ENCODE measurements around the gene NAT8. TPM values are rescaled to one million over a fixed set of nuclear protein-coding genes. Genes with fewer than 3 reads are reported as not detected.
"Not testable (repeated sequence)": the region's sequence is repeated elsewhere in the genome, so short reads cannot be mapped to it uniquely, and the experiment has no call there.

Gene NAT8
- total RNA-seq, 1 experiment from 2014 or later, result not detected

- H3K4me1 ChIP-seq (ENCODE audit: control insufficient read depth, insufficient read depth, low read length); CTCF ChIA-PET; POLR2A ChIA-PET; H3K27ac ChIP-seq (ENCODE audit: low read length); H3K9me3 ChIP-seq (ENCODE audit: control insufficient read depth, insufficient read depth, low read depth, low read length); DNase-seq (ENCODE audit: low read depth, low spot score); BruUV-seq (replicated peaks); H3K27me3 ChIP-seq (ENCODE audit: control insufficient read depth, insufficient read depth, low read length); H3K4me3 ChIP-seq (ENCODE audit: low read depth in 2 of 2, low read length in 2 of 2); H3K36me3 ChIP-seq (ENCODE audit: control insufficient read depth, insufficient read depth, low read length); intact Hi-C loops (cut with micrococcal nuclease; ENCODE audit: unreplicated experiment); in situ Hi-C loops (cut with HindIII; ENCODE audit: low pct_unique_long_range_greater_than_20kb, low sequenced_read_pairs): not testable (repeated sequence)
- peak; percentile 82 for ATAC-seq
- peak; percentile 26; the same call in 1 of the 2 replicates for TF ChIP-seq CTCF (IDR thresholded peaks at IDR 0.05)
These were observed 17.6 kb downstream of the NAT8 start for GRCh38 chr2:73624625-73625024.

GRCh38 chr2:73624036-73624435 is 18.2 kb downstream of the NAT8 start:
- BruUV-seq (replicated peaks); in situ Hi-C loops (cut with HindIII; ENCODE audit: low pct_unique_long_range_greater_than_20kb, low sequenced_read_pairs); intact Hi-C loops (cut with micrococcal nuclease; ENCODE audit: unreplicated experiment); H3K36me3 ChIP-seq (ENCODE audit: control insufficient read depth, insufficient read depth, low read length); H3K27me3 ChIP-seq (ENCODE audit: control insufficient read depth, insufficient read depth, low read length); DNase-seq (ENCODE audit: low read depth, low spot score); CTCF ChIA-PET; H3K9me3 ChIP-seq (ENCODE audit: control insufficient read depth, insufficient read depth, low read depth, low read length); H3K27ac ChIP-seq (ENCODE audit: low read length); H3K4me3 ChIP-seq (ENCODE audit: low read depth in 2 of 2, low read length in 2 of 2); H3K4me1 ChIP-seq (ENCODE audit: control insufficient read depth, insufficient read depth, low read length); POLR2A ChIA-PET; ATAC-seq: not testable (repeated sequence)

GRCh38 chr2:73619925-73620324 is 22.3 kb downstream of the NAT8 start:
- H3K4me3 ChIP-seq (ENCODE audit: low read depth in 2 of 2, low read length in 2 of 2); H3K36me3 ChIP-seq (ENCODE audit: control insufficient read depth, insufficient read depth, low read length); POLR2A ChIA-PET; H3K27me3 ChIP-seq (ENCODE audit: control insufficient read depth, insufficient read depth, low read length); ATAC-seq; BruUV-seq (replicated peaks); in situ Hi-C loops (cut with HindIII; ENCODE audit: low pct_unique_long_range_greater_than_20kb, low sequenced_read_pairs); H3K9me3 ChIP-seq (ENCODE audit: control insufficient read depth, insufficient read depth, low read depth, low read length); intact Hi-C loops (cut with micrococcal nuclease; ENCODE audit: unreplicated experiment); H3K27ac ChIP-seq (ENCODE audit: low read length); DNase-seq (ENCODE audit: low read depth, low spot score); H3K4me1 ChIP-seq (ENCODE audit: control insufficient read depth, insufficient read depth, low read length): not testable (repeated sequence)
- peak; percentile 46 for TF ChIP-seq CTCF (IDR thresholded peaks at IDR 0.05)
- CTCF ChIA-PET, result interaction anchor here (0.7 kb wide), 1 partner anchor 14 kb away, joined by 3 read pairs; no protein-coding TSS in a partner anchor

GRCh38 chr2:73614997-73615396 is 27.2 kb downstream of the NAT8 start:
- H3K4me1 ChIP-seq (ENCODE audit: control insufficient read depth, insufficient read depth, low read length), result no peaks in the 10 kb centered on the region
- no peak overlapping the region for H3K27ac ChIP-seq (ENCODE audit: low read length)
- intact Hi-C loops (cut with micrococcal nuclease; ENCODE audit: unreplicated experiment) (no loop called here), in situ Hi-C loops (cut with HindIII; ENCODE audit: low pct_unique_long_range_greater_than_20kb, low sequenced_read_pairs) (no loop called here)
- CTCF ChIA-PET, result no interaction called here
- no peaks in the 10 kb centered on the region for H3K27me3 ChIP-seq (ENCODE audit: control insufficient read depth, insufficient read depth, low read length)
- no peak overlapping the region for H3K4me3 ChIP-seq (ENCODE audit: low read depth in 2 of 2, low read length in 2 of 2)
- POLR2A ChIA-PET, result no interaction called here
- BruUV-seq (replicated peaks), result no TSS peak
- H3K36me3 ChIP-seq (ENCODE audit: control insufficient read depth, insufficient read depth, low read length), result no peaks in the 10 kb centered on the region
- TF ChIP-seq TCF7L2 (IDR thresholded peaks at IDR 0.05; ENCODE audit: low read depth, low read length), result no peak
- no peak for TF ChIP-seq SIN3A (IDR thresholded peaks at IDR 0.05; ENCODE audit: borderline replicate concordance, insufficient read depth, low read depth, low read length)
- TF ChIP-seq REST (IDR thresholded peaks at IDR 0.05; ENCODE audit: insufficient read depth in 1 of 2, low read depth in 2 of 2, low read length in 1 of 2), result no peak
- no peak for TF ChIP-seq CTCF (IDR thresholded peaks at IDR 0.05)
- TF ChIP-seq POLR2AphosphoS5 (IDR thresholded peaks at IDR 0.05; ENCODE audit: low read depth, low read length), result no peak
- DNase-seq (ENCODE audit: low read depth, low spot score) (no peak), ATAC-seq (no peak)
- H3K9me3 ChIP-seq (ENCODE audit: control insufficient read depth, insufficient read depth, low read depth, low read length), result no peaks in the 10 kb centered on the region
